GM19240 (cell line): ENCODE measurements around the gene PATE1.
"Not testable (repeated sequence)": the region's sequence is repeated elsewhere in the genome, so short reads cannot be mapped to it uniquely, and the experiment has no call there.

Experiments
- DNase-seq: peaks from one replicate; pipeline ENCODE4 v3.0.0; 2011; ENCODE audit warnings: low spot score; ENCODE audit not compliant: insufficient read length

The PATE1 gene

GRCh38 chr11:125745979-125746378 lies at the start of gene PATE1:
Gene PATE1, plus strand, starts transcription at chr11:125746279. Its CDS starts 26 bp downstream, at chr11:125746305.
- DNase-seq, result no peak

GRCh38 chr11:125701018-125701610 lies 45.0 kb upstream of the PATE1 start:
- DNase-seq, result no peak

DNA sequence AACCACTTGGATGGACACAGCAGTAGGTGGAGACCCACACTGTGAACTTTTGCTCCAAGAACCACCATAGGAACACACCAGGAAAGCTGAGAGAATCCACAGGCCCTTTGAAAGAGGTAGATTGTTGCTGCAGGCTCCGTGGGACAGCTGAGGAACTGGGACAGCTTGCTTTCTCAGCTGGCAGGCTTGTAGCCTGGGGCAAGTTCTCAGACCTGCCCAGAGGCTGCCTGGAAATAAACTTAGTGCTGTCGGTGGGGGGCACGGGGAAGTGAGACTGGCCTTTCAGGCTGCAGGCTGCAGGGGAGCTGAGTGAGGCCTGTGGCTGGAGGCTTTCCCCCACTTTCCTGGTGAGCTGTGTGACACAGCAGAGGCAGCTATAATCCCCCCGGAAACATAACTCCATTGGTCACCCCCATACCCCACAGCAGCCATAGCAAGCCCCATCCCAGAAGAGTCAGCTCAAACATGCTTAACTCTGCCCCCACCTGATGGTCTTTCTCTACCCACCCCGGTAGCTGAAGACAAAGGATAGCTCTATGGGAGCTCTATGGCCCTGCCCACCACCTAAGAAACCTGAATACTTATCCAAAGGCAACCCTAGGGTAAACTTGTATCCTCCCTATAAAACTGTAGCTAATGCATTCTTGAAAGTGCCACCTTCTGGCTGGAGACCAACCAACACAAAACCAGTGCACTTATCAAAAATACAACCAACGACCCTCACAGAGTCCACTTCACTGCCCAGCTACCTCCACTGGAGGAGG lies 44.0 kb upstream of the PATE1 start:
- DNase-seq, result no peak

DNA sequence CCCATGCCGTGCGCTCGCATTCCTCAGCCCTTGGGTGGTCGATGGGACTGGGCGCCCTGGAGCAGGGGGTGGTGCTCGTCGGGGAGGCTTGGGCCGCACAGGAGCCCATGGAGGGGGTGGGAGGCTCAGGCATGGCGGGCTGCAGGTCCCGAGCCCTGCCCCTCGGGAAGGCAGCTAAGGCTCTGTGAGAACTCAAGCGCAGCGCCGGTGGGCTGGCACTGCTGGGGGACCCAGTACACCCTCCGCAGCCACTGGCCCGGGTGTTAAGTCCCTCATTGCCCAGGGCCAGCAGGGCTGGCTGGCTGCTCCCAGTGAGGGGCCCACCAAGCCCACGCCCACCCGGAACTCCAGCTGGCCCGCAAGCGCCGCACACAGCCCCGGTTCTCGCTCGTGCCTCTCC lies 41.4 kb upstream of the PATE1 start:
- DNase-seq, result not testable (repeated sequence)

- DNase-seq, result no peak
Observed at GRCh38 chr11:125720781-125721180, 25.3 kb upstream of the PATE1 start.

- no peak for DNase-seq
Observed at GRCh38 chr11:125724125-125724524, 22.0 kb upstream of the PATE1 start.

DNA sequence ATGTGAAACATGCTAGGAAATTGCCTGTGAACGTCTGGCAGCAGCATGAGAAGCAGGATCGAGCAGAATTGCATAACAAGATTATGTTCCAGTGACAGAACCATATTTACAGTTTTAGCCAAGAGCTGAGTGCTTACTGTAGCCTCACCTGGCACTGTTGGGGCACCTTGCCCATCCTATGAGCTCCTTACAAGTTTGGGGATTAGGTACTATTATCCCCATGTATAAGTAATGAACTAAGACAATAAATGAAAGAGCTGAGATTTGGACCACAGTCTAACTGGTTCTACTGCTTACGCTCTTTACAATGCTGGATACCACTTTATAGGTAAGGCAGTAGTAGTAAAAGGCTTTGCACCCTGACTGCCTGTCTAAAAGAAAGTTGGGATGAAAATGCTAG lies 17.1 kb upstream of the PATE1 start:
- no peak for DNase-seq

- DNase-seq, result no peak
Observed at GRCh38 chr11:125740617-125741016, 5.5 kb upstream of the PATE1 start.

DNA sequence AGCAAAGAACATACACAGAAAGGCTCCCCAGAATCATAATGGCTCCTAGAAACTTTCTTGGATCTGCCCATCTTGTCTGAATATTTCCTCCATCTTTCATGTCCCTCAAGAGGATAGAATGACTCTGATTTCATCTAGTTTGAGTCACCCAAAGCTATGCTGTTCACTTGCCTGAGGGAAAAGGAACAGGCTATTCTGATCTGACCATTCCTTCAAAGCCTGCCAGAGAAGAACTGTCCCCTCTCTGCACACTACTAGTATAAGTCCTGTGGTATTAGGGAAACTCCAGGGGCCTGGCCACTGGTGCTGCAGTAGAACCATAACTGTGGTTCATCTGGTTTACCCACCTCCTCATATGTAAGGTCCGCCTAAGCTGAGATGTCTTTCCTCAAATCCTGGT lies 2.4 kb upstream of the PATE1 start:
- DNase-seq, result no peak

DNA sequence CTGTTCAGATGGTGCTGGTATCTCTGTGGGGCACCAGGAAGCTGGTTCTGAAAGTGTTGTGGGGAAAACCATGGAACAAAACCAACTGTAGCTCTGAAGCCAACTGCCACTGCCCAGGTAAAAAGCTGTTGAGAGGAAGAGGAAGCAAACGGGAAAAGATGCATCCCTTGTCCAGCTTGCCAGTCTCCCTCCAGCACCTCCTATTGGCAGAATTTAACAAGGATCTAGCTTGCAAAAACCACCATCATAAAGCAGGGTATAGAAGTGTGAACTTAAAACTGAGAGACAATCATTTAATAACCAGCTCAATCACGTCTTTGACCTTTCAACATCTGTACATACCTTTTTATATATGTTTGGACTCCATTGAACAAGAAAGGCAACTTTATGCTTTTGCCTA lies 4.5 kb downstream of the PATE1 start:
- DNase-seq, result no peak

GRCh38 chr11:125756050-125756449 lies 10.0 kb downstream of the PATE1 start:
- DNase-seq, result no peak

DNA sequence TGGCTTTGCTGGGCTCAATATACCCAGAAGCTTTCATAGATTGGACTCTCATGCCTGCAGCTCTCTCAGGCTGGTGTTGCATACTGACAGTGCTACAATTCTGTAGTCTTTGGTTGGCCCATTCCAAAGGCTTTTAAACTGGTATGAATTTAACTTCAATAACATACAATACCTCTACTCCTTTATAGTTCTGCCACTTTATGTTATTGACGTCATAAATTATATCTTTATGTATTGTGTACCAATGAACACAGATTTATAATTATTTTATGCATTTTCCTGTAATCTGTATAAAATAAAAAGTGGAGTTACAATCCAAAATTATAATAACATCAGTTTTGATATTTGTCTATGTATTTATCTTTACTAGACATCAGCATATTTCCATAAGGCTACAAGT lies 16.4 kb downstream of the PATE1 start:
- no peak for DNase-seq

- DNase-seq, result no peak
Observed at GRCh38 chr11:125763483-125763882, 17.4 kb downstream of the PATE1 start.

GRCh38 chr11:125766251-125766650 lies 20.2 kb downstream of the PATE1 start:
- DNase-seq, result no peak

DNA sequence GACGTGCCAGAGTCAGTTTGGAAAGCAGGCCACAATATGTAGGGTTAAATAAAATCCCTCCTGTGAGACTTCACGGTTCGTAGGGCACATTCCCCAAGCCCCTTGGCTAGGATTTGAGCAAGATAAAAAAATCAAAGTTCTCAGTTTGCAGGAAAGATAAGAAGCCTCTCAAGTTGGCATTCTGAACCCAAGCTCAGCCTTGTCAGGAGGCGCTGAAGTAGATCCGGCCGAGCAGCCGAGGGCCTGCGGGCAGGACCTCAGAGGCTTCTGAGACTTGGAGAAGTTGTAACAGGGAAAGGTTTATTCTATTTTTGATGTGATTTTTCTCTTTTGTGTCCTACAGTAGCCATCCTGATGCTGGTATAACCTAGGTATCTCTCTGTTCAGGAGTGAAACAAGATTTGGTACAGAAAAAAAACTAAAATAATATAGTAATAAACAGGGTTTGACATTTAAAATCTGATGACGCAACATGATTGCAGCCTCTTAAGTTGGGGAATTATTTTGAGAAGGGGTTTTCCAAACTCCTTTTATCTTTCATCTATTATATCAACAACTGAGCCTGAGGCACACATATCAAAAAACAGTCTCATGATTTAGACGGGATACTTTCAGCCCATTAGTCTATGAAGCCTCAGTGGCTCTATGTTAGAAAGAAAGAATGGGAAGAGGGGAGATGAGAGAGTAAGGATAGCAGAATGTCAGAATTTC lies 22.4 kb downstream of the PATE1 start:
- no peak for DNase-seq

DNA sequence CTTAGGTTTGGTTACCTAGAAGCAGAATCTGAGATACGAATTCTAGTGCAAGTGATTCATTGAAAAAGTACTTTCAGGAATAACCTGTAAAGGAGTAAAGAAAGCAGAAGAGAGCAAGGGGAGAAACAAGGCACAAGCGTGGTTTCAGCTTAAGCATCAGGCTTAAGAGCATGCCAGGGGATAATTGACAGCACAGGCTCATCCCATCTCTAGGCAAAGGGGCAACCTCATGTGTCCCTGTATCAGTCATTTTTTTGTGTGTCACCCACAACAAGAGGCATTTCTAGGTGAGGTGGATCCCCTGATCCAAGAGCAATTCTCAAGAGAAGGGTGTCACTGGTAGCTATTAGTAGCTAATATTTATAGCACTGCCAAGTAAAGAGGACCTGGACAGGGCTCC lies 24.5 kb downstream of the PATE1 start:
- no peak for DNase-seq

DNA sequence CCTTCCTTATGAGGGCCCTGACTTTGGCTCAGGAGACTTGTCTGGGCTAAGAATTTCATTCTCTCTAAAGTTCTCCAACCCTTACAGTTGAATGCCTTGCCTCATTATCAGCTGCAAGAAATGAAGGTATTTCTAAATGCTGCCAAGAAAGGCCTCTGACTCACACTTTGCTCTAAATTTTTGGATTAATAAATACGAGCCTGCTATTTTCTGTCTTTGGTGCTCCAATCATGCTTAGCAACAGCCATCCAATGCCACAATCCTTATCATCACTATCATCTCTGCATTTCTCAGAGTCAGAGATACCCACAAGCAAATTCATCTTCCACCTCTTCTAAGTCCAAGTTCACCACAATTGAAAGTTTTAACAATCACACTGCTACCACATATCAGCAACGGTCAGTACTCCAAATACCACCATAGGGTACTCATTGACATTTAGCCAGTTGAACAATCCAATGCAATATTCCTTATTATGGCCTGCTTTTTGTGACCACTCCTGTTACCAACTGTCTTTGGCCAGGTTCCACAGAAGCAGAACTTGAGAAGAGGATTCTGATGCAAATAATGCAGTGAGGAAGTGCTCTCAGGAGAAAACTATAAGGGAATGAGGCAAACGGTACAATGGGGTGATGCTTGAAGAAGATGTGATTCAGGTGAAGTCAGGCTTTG lies 26.9 kb downstream of the PATE1 start:
- DNase-seq, result no peak

DNA sequence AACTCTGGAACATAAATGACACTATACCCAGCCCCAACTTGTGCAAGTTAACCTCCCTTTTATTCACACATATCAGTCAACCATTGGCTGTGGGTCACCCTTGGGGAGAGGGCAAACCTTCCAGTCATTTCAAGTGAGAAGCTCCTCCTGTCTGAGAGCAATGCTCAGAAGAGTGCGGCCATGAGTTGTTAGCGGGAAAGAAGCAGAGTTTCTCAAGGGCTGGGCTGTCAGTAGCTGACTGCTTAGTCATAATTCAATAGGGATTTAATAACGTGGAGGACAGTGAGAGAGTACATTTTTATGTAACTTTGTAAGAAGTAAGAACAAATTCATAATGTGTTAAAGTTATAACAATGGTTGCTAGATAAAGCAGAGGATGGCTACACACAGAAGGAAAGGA lies 27.4 kb downstream of the PATE1 start:
- DNase-seq, result no peak

- no peak for DNase-seq
Observed at GRCh38 chr11:125777309-125777708, 31.2 kb downstream of the PATE1 start.

- DNase-seq, result no peak
Observed at GRCh38 chr11:125778728-125779127, 32.6 kb downstream of the PATE1 start, which contains the start of gene PATE2. Gene PATE2, minus strand, starts transcription at chr11:125778828. Its CDS starts 55 bp downstream, at chr11:125778773.

GRCh38 chr11:125784678-125785077 lies 38.6 kb downstream of the PATE1 start:
- DNase-seq, result no peak

- DNase-seq, result no peak
Observed at GRCh38 chr11:125787827-125788226, 41.7 kb downstream of the PATE1 start, which contains the start of gene PATE3. Gene PATE3, plus strand, starts transcription at chr11:125788127. Its CDS starts 25 bp downstream, at chr11:125788152.
